K562 (cell line): ENCODE data around the gene STK24.

ENCODE experiments used
- EZH2 ChIP-seq: IDR thresholded peaks from 2 replicates; pipeline ENCODE4 v1.6.1; 2012; ENCODE audit warnings: low read depth, mild to moderate bottlenecking, inconsistent platforms, low read length, borderline replicate concordance
- HDAC1 ChIP-seq, 2 experiments: fragments of 450-650 bp; IDR thresholded peaks; 2 replicates each; pipeline ENCODE4 v1.6.1; 2016 to 2017; ENCODE audit warnings: inconsistent platforms in 1 of 2, mild to moderate bottlenecking in 1 of 2, moderate library complexity in 1 of 2
- HOMEZ ChIP-seq: fragments of 250-450 bp; sonication (Bioruptor Pico); IDR thresholded peaks from 2 replicates; pipeline ENCODE4 v1.4.0; 2020; ENCODE audit warnings: mild to moderate bottlenecking, moderate library complexity
- NFE2L1 ChIP-seq: fragments of 450-650 bp; IDR thresholded peaks from 2 replicates; pipeline ENCODE4 v1.6.1; 2016; ENCODE audit warnings: missing genetic modification characterization, low read depth, mild to moderate bottlenecking, missing compliant biosample characterization, moderate library complexity, borderline replicate concordance
- POLR2A ChIP-seq: fragments of 450-650 bp; conservative IDR thresholded peaks from 2 replicates; pipeline ENCODE4 v1.6.1; 2016
- PRPF4 ChIP-seq: fragments of 200-400 bp; formaldehyde crosslinking; IDR thresholded peaks from one replicate; pipeline ENCODE4 v1.6.1; 2017; ENCODE audit warnings: low read length, low read depth, mild to moderate bottlenecking; ENCODE audit not compliant: insufficient read depth, poor library complexity, severe bottlenecking
- YY1 ChIP-seq, 3 experiments: IDR thresholded peaks; 2 replicates each; pipeline ENCODE4 v1.6.1; 2011; ENCODE audit warnings: low read length in 2 of 3, mild to moderate bottlenecking in 2 of 3, moderate library complexity in 2 of 3, borderline replicate concordance in 1 of 3, control low read depth in 1 of 3, low read depth in 1 of 3; ENCODE audit not compliant: insufficient read depth in 3 of 3, insufficient replicate concordance in 2 of 3, control insufficient read depth in 1 of 3, insufficient read length in 1 of 3; ENCODE audit errors: extremely low read depth in 1 of 3
- ZNF224 ChIP-seq: sonication (generic); formaldehyde crosslinking; IDR thresholded peaks from 2 replicates; pipeline ENCODE4 v1.8.0; 2022; ENCODE audit warnings: mild to moderate bottlenecking, missing genetic modification reagents
- ZNF232 ChIP-seq: sonication (generic); formaldehyde crosslinking; IDR thresholded peaks from 2 replicates; pipeline ENCODE4 v1.8.0; 2022; ENCODE audit warnings: mild to moderate bottlenecking, missing genetic modification reagents
- ZNF282 ChIP-seq: sonication (generic); formaldehyde crosslinking; IDR thresholded peaks from 2 replicates; pipeline ENCODE4 v1.8.1; 2023; ENCODE audit warnings: missing genetic modification reagents
- ZNF583 ChIP-seq: fragments of 250-450 bp; sonication (Bioruptor Pico); IDR thresholded peaks from 2 replicates; pipeline ENCODE4 v1.4.0; 2020
- TF ChIP-seq, protein P1 (sequence below), 3 experiments: IDR thresholded peaks in 2 of 3; conservative IDR thresholded peaks in 1 of 3; 2 replicates each; pipeline ENCODE4 v1.5.1; 2011 to 2012; ENCODE audit warnings: low read length in 3 of 3, mild to moderate bottlenecking in 3 of 3, control low read depth in 2 of 3, improper control_type of control experiment in 1 of 3, inconsistent platforms in 1 of 3, low read depth in 1 of 3, mixed read lengths in 1 of 3, moderate library complexity in 1 of 3; ENCODE audit not compliant: insufficient read depth in 2 of 3

- TF ChIP-seq HDAC1 (IDR thresholded peaks at IDR 0.05) (no peak), EZH2 (no peak), POLR2A (no peak), PRPF4 (no peak), YY1 (IDR thresholded peaks at IDR 0.05; ENCODE audit: borderline replicate concordance in 1 of 3, control insufficient read depth in 1 of 3, extremely low read depth in 1 of 3, insufficient read depth in 3 of 3, insufficient read length in 1 of 3, insufficient replicate concordance in 2 of 3, low read depth in 1 of 3, low read length in 2 of 3) (no peak), ZNF583 (CRISPR knock-in tag) (no peak), NFE2L1 (no peak), ZNF224 (no peak), ZNF282 (CRISPR knock-in tag) (no peak), HOMEZ (no peak), ZNF232 (no peak)
- TF ChIP-seq, protein P1, sequence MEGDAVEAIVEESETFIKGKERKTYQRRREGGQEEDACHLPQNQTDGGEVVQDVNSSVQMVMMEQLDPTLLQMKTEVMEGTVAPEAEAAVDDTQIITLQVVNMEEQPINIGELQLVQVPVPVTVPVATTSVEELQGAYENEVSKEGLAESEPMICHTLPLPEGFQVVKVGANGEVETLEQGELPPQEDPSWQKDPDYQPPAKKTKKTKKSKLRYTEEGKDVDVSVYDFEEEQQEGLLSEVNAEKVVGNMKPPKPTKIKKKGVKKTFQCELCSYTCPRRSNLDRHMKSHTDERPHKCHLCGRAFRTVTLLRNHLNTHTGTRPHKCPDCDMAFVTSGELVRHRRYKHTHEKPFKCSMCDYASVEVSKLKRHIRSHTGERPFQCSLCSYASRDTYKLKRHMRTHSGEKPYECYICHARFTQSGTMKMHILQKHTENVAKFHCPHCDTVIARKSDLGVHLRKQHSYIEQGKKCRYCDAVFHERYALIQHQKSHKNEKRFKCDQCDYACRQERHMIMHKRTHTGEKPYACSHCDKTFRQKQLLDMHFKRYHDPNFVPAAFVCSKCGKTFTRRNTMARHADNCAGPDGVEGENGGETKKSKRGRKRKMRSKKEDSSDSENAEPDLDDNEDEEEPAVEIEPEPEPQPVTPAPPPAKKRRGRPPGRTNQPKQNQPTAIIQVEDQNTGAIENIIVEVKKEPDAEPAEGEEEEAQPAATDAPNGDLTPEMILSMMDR (IDR thresholded peaks at IDR 0.05 in 2 of 3, conservative IDR thresholded peaks at IDR 0.05 in 1 of 3; ENCODE audit: insufficient read depth in 2 of 3, low read depth in 1 of 3, low read length in 3 of 3), result no peak
These were observed 100.4 kb downstream of the STK24 start for GRCh38 chr13:98476538-98476966.
